Activated T-cell treated with anti-CD3 and anti-CD28 coated beads for 1 hour (primary cell): ENCODE results near the gene ABLIM3.
"Not testable (repeated sequence)": the region's sequence is repeated elsewhere in the genome, so short reads cannot be mapped to it uniquely, and the experiment has no call there.

Source experiments
- DNase-seq: peaks from one replicate; pipeline ENCODE4 v3.0.0-alpha.2; 2020; ENCODE audit warnings: low read depth

Gene ABLIM3

GRCh38 chr5:149157330-149157729, 16.0 kb downstream of the ABLIM3 start:
- no peak for DNase-seq

GRCh38 chr5:149160291-149160787, 19.0 kb downstream of the ABLIM3 start:
- DNase-seq = no peak

- DNase-seq = no peak
These were observed 19.9 kb downstream of the ABLIM3 start for GRCh38 chr5:149161026-149161687.

GRCh38 chr5:149161850-149162249, 20.6 kb downstream of the ABLIM3 start:
- DNase-seq = no peak

GRCh38 chr5:149162401-149163084, 21.2 kb downstream of the ABLIM3 start:
- DNase-seq = no peak

GRCh38 chr5:149164731-149165130, 23.4 kb downstream of the ABLIM3 start:
- DNase-seq = no peak

GRCh38 chr5:149166128-149166527, 24.8 kb downstream of the ABLIM3 start:
- no peak for DNase-seq

GRCh38 chr5:149166591-149167100, 25.4 kb downstream of the ABLIM3 start:
- DNase-seq = no peak

GRCh38 chr5:149168276-149168906, 27.1 kb downstream of the ABLIM3 start:
- no peak for DNase-seq

GRCh38 chr5:149170299-149170698, 29.0 kb downstream of the ABLIM3 start:
- DNase-seq = no peak

GRCh38 chr5:149172261-149172660, 31.0 kb downstream of the ABLIM3 start:
- no peak for DNase-seq

GRCh38 chr5:149172709-149173505, 31.6 kb downstream of the ABLIM3 start:
- no peak for DNase-seq

- DNase-seq = no peak
These were observed 33.5 kb downstream of the ABLIM3 start for GRCh38 chr5:149174847-149175234.

GRCh38 chr5:149175346-149176105, 34.2 kb downstream of the ABLIM3 start:
- no peak for DNase-seq

- no peak for DNase-seq
These were observed 36.1 kb downstream of the ABLIM3 start for GRCh38 chr5:149177339-149177843.

GRCh38 chr5:149177911-149178565, 36.7 kb downstream of the ABLIM3 start:
- DNase-seq = no peak

- no peak for DNase-seq
These were observed 40.4 kb downstream of the ABLIM3 start for GRCh38 chr5:149181732-149182131.

GRCh38 chr5:149182241-149182640, 40.9 kb downstream of the ABLIM3 start:
- DNase-seq = no peak

GRCh38 chr5:149185067-149185466, 43.8 kb downstream of the ABLIM3 start:
- DNase-seq = no peak

GRCh38 chr5:149186506-149186905, 45.2 kb downstream of the ABLIM3 start:
- no peak for DNase-seq

- DNase-seq = not testable (repeated sequence)
These were observed 46.3 kb downstream of the ABLIM3 start for GRCh38 chr5:149187617-149188016.
